ENCODE measurements around the gene CDC42EP4. TPM values are rescaled to one million over a fixed set of nuclear protein-coding genes. Genes with fewer than 3 reads are reported as not detected.

CDC42EP4 gene
- total and polyA plus RNA-seq, 12 donors: 18.6 to 87.6 (median 30.8) TPM

DNA sequence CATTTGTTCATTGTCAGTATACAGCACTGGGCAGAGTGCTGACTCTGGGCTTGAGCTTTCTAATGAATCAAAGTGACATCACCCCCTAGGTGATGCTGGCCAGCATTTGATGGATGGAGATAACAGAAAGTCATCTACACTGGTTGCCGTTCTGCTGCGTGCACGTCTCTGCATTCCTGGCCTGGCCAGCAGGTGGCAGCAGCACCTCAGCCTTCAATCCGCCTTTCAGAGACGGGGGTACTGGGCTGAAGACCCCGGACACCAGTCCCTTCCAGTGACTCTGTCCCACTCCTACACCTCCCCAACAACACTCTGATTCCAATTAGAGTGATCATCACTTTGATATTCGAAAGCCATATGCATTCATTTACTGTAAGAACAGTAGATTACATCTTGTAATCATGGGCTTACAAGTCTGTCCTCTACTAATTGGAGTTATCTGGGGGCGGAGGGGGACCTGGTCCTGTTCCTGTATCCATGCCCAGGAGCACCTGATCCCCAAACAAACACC lies 56.1 kb downstream of the CDC42EP4 start:
- intact Hi-C loops (cut with DNase I): loop anchor here (1.0 to 10.0 kb wide), 5 partner anchors 57 to 531 kb away; partner anchors contain the start of gene CDC42EP4 (in 2 of the 10)
- peak; percentile 55 to 64 for DNase-seq
- TF ChIP-seq, protein P1, sequence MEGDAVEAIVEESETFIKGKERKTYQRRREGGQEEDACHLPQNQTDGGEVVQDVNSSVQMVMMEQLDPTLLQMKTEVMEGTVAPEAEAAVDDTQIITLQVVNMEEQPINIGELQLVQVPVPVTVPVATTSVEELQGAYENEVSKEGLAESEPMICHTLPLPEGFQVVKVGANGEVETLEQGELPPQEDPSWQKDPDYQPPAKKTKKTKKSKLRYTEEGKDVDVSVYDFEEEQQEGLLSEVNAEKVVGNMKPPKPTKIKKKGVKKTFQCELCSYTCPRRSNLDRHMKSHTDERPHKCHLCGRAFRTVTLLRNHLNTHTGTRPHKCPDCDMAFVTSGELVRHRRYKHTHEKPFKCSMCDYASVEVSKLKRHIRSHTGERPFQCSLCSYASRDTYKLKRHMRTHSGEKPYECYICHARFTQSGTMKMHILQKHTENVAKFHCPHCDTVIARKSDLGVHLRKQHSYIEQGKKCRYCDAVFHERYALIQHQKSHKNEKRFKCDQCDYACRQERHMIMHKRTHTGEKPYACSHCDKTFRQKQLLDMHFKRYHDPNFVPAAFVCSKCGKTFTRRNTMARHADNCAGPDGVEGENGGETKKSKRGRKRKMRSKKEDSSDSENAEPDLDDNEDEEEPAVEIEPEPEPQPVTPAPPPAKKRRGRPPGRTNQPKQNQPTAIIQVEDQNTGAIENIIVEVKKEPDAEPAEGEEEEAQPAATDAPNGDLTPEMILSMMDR (IDR thresholded peaks at IDR 0.05): peak in 8 of 9 donors; percentile 94 to 99 (median 98)
- WGBS, 2 donors: 7 to 8% methylated on average over 8 of the region's 8 CpGs
- Histone ChIP-seq H3K27me3 (no peaks in the 10 kb centered on the region), H3K4me1 (peaks cover 0 to 8% (median 0%) of the 10 kb centered on the region in 9 donors), H3K4me3 (no peak overlapping the region), H3K9me3 (no peaks in the 10 kb centered on the region), H3K36me3 (no peaks in the 10 kb centered on the region), H3K27ac (no peak overlapping the region)
- peak; percentile 63 to 87 (median 72) for ATAC-seq

- DNase-seq: no peak
- intact Hi-C loops (cut with DNase I): loop anchor here in 3 of 10 donors (10.0 kb wide), 1 partner anchor 527 kb away; no protein-coding TSS in a partner anchor
- no peak overlapping the region for H3K4me3 ChIP-seq
- ATAC-seq: no peak
- TF ChIP-seq, protein P1 (IDR thresholded peaks at IDR 0.05): no peak
- H3K9me3 ChIP-seq: no peaks in the 10 kb centered on the region
- WGBS, 2 donors: 80 to 85% methylated on average over 8 of the region's 8 CpGs
- H3K36me3 ChIP-seq: peaks cover 0 to 27% (median 4%) of the 10 kb centered on the region in 9 donors
- H3K27me3 ChIP-seq: no peaks in the 10 kb centered on the region
- no peak overlapping the region for H3K27ac ChIP-seq
- peaks cover 0 to 8% (median 0%) of the 10 kb centered on the region in 9 donors for H3K4me1 ChIP-seq
Observed at GRCh38 chr17:73251871-73252270, 59.9 kb downstream of the CDC42EP4 start.

DNA sequence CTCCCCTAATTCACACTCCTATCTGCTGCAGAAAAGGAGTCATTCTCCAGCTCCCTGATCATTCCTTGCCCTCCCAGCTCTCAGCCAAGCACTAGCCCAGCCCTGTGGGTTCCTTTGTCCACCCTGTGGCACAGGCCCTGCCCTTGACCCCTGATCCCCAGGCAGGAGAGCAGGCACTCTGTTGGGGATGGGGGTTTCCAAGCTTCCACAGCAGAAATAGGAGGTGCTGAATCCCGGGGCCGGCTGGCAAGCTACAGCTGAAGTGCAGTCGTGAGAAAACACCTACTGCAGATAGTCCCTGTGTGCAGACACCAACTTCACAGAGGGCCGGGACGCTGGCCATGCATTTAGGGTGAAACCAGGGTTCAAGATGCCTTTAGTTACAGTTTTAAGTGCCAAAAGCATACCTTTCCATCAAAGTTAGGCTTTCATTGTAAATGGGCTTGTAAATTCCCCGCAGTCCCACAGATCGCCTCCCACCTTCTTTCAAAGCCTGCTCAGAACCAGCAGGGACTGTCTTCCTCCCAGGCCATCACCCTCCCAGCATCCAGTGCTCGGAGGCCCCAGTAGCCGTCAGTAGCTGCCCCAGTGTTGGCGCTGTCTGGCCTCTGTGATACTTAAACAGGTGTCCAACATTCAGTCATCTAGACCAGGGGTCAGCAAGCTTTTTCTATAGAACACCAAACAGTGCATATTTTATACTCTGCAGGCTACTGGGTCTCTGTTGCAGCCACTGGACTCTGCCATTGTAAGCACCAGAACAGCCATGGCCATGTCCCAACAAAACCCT lies 60.8 kb downstream of the CDC42EP4 start:
- H3K4me3 ChIP-seq: no peak overlapping the region
- peaks cover 0 to 35% (median 12%) of the 10 kb centered on the region in 9 donors for H3K36me3 ChIP-seq
- no peak overlapping the region for H3K27ac ChIP-seq
- no peak for DNase-seq
- H3K27me3 ChIP-seq: no peaks in the 10 kb centered on the region
- intact Hi-C loops (cut with DNase I): loop anchor here in 3 of 10 donors (10.0 kb wide), 1 partner anchor 526 kb away; no protein-coding TSS in a partner anchor
- ATAC-seq: no peak
- WGBS, 2 donors: 79 to 81% methylated on average over 10 of the region's 10 CpGs
- H3K4me1 ChIP-seq: peaks cover 0 to 5% (median 0%) of the 10 kb centered on the region in 9 donors
- TF ChIP-seq, protein P1 (IDR thresholded peaks at IDR 0.05): no peak
- no peaks in the 10 kb centered on the region for H3K9me3 ChIP-seq

- intact Hi-C loops (cut with DNase I): loop anchor here in 3 of 10 donors (10.0 kb wide), 1 partner anchor 525 kb away; no protein-coding TSS in a partner anchor
- Histone ChIP-seq H3K27me3 (no peaks in the 10 kb centered on the region), H3K27ac (no peak overlapping the region), H3K4me3 (no peak overlapping the region), H3K9me3 (no peaks in the 10 kb centered on the region), H3K4me1 (no peaks in the 10 kb centered on the region), H3K36me3 (peaks cover 0 to 49% (median 21%) of the 10 kb centered on the region in 9 donors)
- DNase-seq (no peak), ATAC-seq (no peak)
- 76 to 80% methylated on average over 8 of the region's 8 CpGs for WGBS, 2 donors
- TF ChIP-seq, protein P1 (IDR thresholded peaks at IDR 0.05): no peak
Observed at GRCh38 chr17:73249700-73250099, 62.1 kb downstream of the CDC42EP4 start.
